SK-N-SH (cell line): ENCODE data around the gene CUX1. TPM values are rescaled to one million over a fixed set of nuclear protein-coding genes. Genes with fewer than 3 reads are reported as not detected.

ENCODE experiments used
- CTCF ChIA-PET: fragments of 300-600, 350-600 bp; formaldehyde crosslinking; extraction: SDS; loops from one replicate; lab custom pipeline; 2021; lab: Yijun Ruan, JAX
- POLR2A ChIA-PET: fragments of 350-600 bp; sonication (Branson Sonifier 250); formaldehyde crosslinking; extraction: SDS; loops from one replicate; lab custom pipeline; 2020; ENCODE audit warnings: antibody characterized with exemption, inconsistent platforms; lab: Yijun Ruan, JAX
- DNase-seq: peaks from one replicate; pipeline ENCODE4 v3.0.0; 2012
- H2AFZ ChIP-seq: fragments of 200-600 bp; sonication (generic); 2 replicates; pipeline ENCODE4 v1.8.1; 2016; ENCODE audit warnings: antibody characterized with exemption, mild to moderate bottlenecking, low read depth
- H3F3A ChIP-seq: fragments of 200-600 bp; sonication (generic); replicated peaks from 2 replicates; pipeline ENCODE3; 2016; ENCODE audit warnings: antibody characterized with exemption, mild to moderate bottlenecking; ENCODE audit not compliant: insufficient read depth
- H3K27ac ChIP-seq, 2 experiments: fragments of 200-500 bp in 1 of 2; fragments of 200-600 bp in 1 of 2; sonication (Bioruptor generic) in 1 of 2; sonication (generic), shearing (Covaris generic) in 1 of 2; 2 replicates each; pipeline versions ENCODE4 v1.5.1 to v1.6.1; 2014 to 2016; ENCODE audit warnings: low read depth in 2 of 2, inconsistent platforms in 1 of 2, low read length in 1 of 2, mild to moderate bottlenecking in 1 of 2, mixed read lengths in 1 of 2
- H3K27me3 ChIP-seq: fragments of 200-600 bp; sonication (generic), shearing (Covaris generic); 2 replicates; pipeline ENCODE4 v1.6.1; 2016; ENCODE audit warnings: mixed run types; ENCODE audit not compliant: insufficient read depth
- H3K36me3 ChIP-seq, 2 experiments: fragments of 200-500 bp in 1 of 2; fragments of 200-600 bp in 1 of 2; sonication (Bioruptor generic) in 1 of 2; sonication (generic) in 1 of 2; replicated peaks in 1 of 2; 2 replicates each; pipeline versions ENCODE3 to v1.5.1; 2014 to 2016; ENCODE audit warnings: low read length in 1 of 2, mild to moderate bottlenecking in 1 of 2; ENCODE audit not compliant: insufficient read depth in 2 of 2, control insufficient read depth in 1 of 2
- H3K4me1 ChIP-seq, 2 experiments: fragments of 200-500 bp in 1 of 2; fragments of 200-600 bp in 1 of 2; sonication (Bioruptor generic) in 1 of 2; sonication (generic), shearing (Covaris generic) in 1 of 2; 2 replicates each; pipeline versions ENCODE4 v1.5.1 to v1.6.1; 2014 to 2016; ENCODE audit warnings: low read depth in 1 of 2, low read length in 1 of 2, mixed run types in 1 of 2; ENCODE audit not compliant: insufficient read depth in 2 of 2, control insufficient read depth in 1 of 2
- H3K4me2 ChIP-seq: fragments of 200-600 bp; sonication (generic), shearing (Covaris generic); 2 replicates; pipeline ENCODE4 v1.6.1; 2017; ENCODE audit warnings: mixed run types
- H3K4me3 ChIP-seq, 2 experiments: fragments of 200-500 bp in 1 of 2; fragments of 200-600 bp in 1 of 2; sonication (Bioruptor generic) in 1 of 2; sonication (generic), shearing (Covaris generic) in 1 of 2; 2 replicates each; pipeline versions ENCODE4 v1.5.1 to v1.8.1; 2014 to 2016; ENCODE audit warnings: low read depth in 2 of 2, inconsistent platforms in 1 of 2, low read length in 1 of 2, mild to moderate bottlenecking in 1 of 2, mixed read lengths in 1 of 2, moderate library complexity in 1 of 2
- H3K79me2 ChIP-seq: fragments of 200-600 bp; sonication (generic); 2 replicates; pipeline ENCODE4 v1.8.1; 2017; ENCODE audit warnings: mild to moderate bottlenecking; ENCODE audit not compliant: insufficient read depth
- H3K9ac ChIP-seq: fragments of 200-600 bp; sonication (generic); 2 replicates; pipeline ENCODE4 v1.6.1; 2017; ENCODE audit warnings: mixed run types
- H3K9me2 ChIP-seq: fragments of 200-600 bp; sonication (generic); 2 replicates; pipeline ENCODE4 v1.6.1; 2017; ENCODE audit warnings: mixed run types
- H3K9me3 ChIP-seq: fragments of 200-600 bp; sonication (generic); 2 replicates; pipeline ENCODE4 v1.6.1; 2017; ENCODE audit warnings: mixed run types, mild to moderate bottlenecking, moderate library complexity
- H4K20me1 ChIP-seq: fragments of 200-600 bp; sonication (generic); 2 replicates; pipeline ENCODE4 v1.6.1; 2017; ENCODE audit warnings: mild to moderate bottlenecking, mixed run types; ENCODE audit not compliant: insufficient read depth
- CHD2 ChIP-seq: fragments of 150-350 bp; IDR thresholded peaks from 2 replicates; pipeline ENCODE4 v1.6.1; 2018; ENCODE audit warnings: low read length; ENCODE audit not compliant: partially characterized antibody
- EP300 ChIP-seq, 2 experiments: IDR thresholded peaks; 2 replicates each; pipeline versions ENCODE4 v1.4.0 to v1.6.1; 2012; ENCODE audit warnings: borderline replicate concordance in 1 of 2, low read depth in 1 of 2, low read length in 1 of 2
- EZH2phosphoT487 ChIP-seq: fragments of 200-600 bp; sonication (generic); IDR thresholded peaks from 2 replicates; pipeline ENCODE4 v1.6.1; 2017; ENCODE audit warnings: low read depth, mixed run types, mild to moderate bottlenecking, antibody characterized with exemption, moderate library complexity, borderline replicate concordance
- FOSL2 ChIP-seq: IDR thresholded peaks from 2 replicates; pipeline ENCODE4 v1.4.0; 2012; ENCODE audit warnings: low read depth, mild to moderate bottlenecking, moderate library complexity, borderline replicate concordance
- FOXJ3 ChIP-seq: sonication (generic); formaldehyde crosslinking; IDR thresholded peaks from 2 replicates; pipeline ENCODE4 v1.5.1; 2020; ENCODE audit warnings: mild to moderate bottlenecking, missing genetic modification reagents
- GABPA ChIP-seq: IDR thresholded peaks from 2 replicates; pipeline ENCODE4 v1.4.0; 2012; ENCODE audit warnings: low read depth, mild to moderate bottlenecking
- IRF3 ChIP-seq: fragments of 150-350 bp; IDR thresholded peaks from 2 replicates; pipeline ENCODE4 v1.6.1; 2016; ENCODE audit warnings: mild to moderate bottlenecking, low read depth, low read length
- MEF2A ChIP-seq: IDR thresholded peaks from 2 replicates; pipeline ENCODE4 v1.4.0; 2012; ENCODE audit warnings: low read depth, borderline replicate concordance
- MXI1 ChIP-seq: IDR thresholded peaks from 2 replicates; pipeline ENCODE4 v1.6.1; 2012; ENCODE audit warnings: mild to moderate bottlenecking, low read depth, low read length, improper control_type of control experiment
- POLR2AphosphoS5 ChIP-seq: IDR thresholded peaks from 2 replicates; pipeline ENCODE4 v1.6.1; 2012; ENCODE audit warnings: low read depth, low read length
- RAD21 ChIP-seq: IDR thresholded peaks from 2 replicates; pipeline ENCODE4 v1.6.1; 2012; ENCODE audit warnings: mild to moderate bottlenecking, low read length
- RXRA ChIP-seq: IDR thresholded peaks from 2 replicates; pipeline ENCODE4 v1.4.0; 2012; ENCODE audit warnings: low read depth, mild to moderate bottlenecking, borderline replicate concordance
- SMC3 ChIP-seq: IDR thresholded peaks from 2 replicates; pipeline ENCODE4 v1.6.1; 2012; ENCODE audit warnings: low read depth, low read length, improper control_type of control experiment
- TAF1 ChIP-seq: IDR thresholded peaks from 2 replicates; pipeline ENCODE4 v1.6.1; 2012; ENCODE audit warnings: low read depth, mild to moderate bottlenecking, low read length, moderate library complexity, borderline replicate concordance
- YY1 ChIP-seq: IDR thresholded peaks from 2 replicates; pipeline ENCODE4 v1.4.0; 2012; ENCODE audit warnings: low read depth, mild to moderate bottlenecking
- WGBS: methylation state at CpG from one replicate; pipeline ENCODE4 v1.1.6; 2017; ENCODE audit warnings: low lambda C conversion rate; 5-methylcytosine and 5-hydroxymethylcytosine counted together
- polyA plus RNA-seq, 3 experiments: library from polyadenylated mRNA; depleted of rRNA; stranded (reverse); fragments of >200 nt; gene quantifications; 2 replicates each; pipeline ENCODE4 v1.2.3, GENCODE V29; 2012
- TF ChIP-seq, protein P1 (sequence below): IDR thresholded peaks from 2 replicates; pipeline ENCODE4; 2012
- TF ChIP-seq, protein P2 (sequence below): IDR thresholded peaks from 2 replicates; pipeline ENCODE4 v1.4.0; 2012; ENCODE audit warnings: low read depth, borderline replicate concordance

The CUX1 gene
- polyA plus RNA-seq, 1 of the 3 experiments (the other 2 are of a cell fraction), result 68.6 TPM

DNA sequence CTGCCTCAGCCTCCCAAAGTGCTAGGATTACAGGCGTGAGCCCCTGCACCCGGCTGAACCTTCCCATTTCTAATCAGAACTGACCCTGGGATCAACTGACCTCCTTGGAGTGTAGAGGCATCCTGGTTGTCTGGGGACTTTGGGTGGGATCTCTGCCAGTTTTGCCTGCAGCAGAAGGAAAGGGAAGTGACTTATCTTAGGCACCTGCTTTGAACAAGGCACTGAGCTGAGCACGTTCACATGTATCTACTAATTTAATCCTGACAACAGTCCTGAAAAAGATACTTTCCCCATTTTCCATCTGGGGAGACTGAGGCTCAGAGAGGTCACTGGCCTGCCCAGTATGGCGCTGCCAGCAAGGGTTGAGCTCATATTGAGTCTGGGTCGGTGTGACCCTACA, 153.4 kb downstream of the CUX1 start (continued):
- no peak for TF ChIP-seq IRF3
- TF ChIP-seq EZH2phosphoT487, result no peak
- TF ChIP-seq RXRA, result no peak
- TF ChIP-seq, all 33 proteins: peak for 0

DNA sequence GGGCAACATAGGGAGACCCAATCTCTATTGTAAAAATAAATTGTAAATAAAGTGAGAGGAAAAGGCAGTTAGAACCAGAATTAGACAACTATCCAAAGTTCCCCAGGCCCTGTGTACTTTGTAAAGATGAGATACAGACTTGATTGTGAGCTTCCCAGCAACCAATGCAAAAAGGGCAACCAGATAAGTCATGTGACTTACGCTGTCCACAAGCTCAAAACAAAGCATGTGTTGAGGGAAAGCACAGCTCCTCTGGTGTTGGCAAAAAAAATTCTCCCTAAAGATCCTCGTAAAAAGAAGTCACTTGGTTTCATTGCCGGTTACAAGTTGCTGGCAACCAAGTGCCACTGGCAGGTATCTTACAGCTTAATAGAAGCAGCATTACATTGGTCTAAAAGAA, 154.0 kb downstream of the CUX1 start:
- Histone ChIP-seq H3K4me2 (no peak overlapping the region), H4K20me1 (peaks cover 6% of the 10 kb centered on the region), H3K27ac (no peak overlapping the region), H3K4me3 (no peak overlapping the region), H3K9ac (no peak overlapping the region), H3K27me3 (no peaks in the 10 kb centered on the region), H3K36me3 (no peaks in the 10 kb centered on the region), H3K4me1 (peaks cover 0 to 30% of the 10 kb centered on the region in 2 experiments; a peak in 2 of 4 replicates), H3K79me2 (peaks cover 41% of the 10 kb centered on the region), H3K9me3 (no peaks in the 10 kb centered on the region), H3K9me2 (no peaks in the 10 kb centered on the region), H2AFZ (no peak overlapping the region), H3F3A (no peaks in the 10 kb centered on the region)
- TF ChIP-seq CHD2, result no peak
- ChIA-PET CTCF (interaction anchor here (0.8 to 2.0 kb wide), 3 partner anchors 14 to 128 kb away, joined by 3 to 7 read pairs (median 3); no protein-coding TSS in a partner anchor), POLR2A (no interaction called here)
- WGBS, result 99% methylated on average over 3 of the region's 3 CpGs
- no peak for DNase-seq

GRCh38 chr7:101972627-101973026, 155.2 kb downstream of the CUX1 start:
- no peak overlapping the region; a peak in 1 of 4 replicates for H3K27ac ChIP-seq
- TF ChIP-seq MXI1 (no peak), YY1 (no peak), RXRA (no peak), EP300 (IDR thresholded peaks at IDR 0.05; ENCODE audit: borderline replicate concordance in 1 of 2, low read depth in 1 of 2, low read length in 1 of 2) (no peak), POLR2AphosphoS5 (no peak), RAD21 (no peak), EZH2phosphoT487 (no peak), GABPA (no peak), TAF1 (no peak), FOXJ3 (CRISPR knock-in tag) (no peak), MEF2A (no peak), FOSL2 (no peak), SMC3 (no peak)
- TF ChIP-seq, protein P1, sequence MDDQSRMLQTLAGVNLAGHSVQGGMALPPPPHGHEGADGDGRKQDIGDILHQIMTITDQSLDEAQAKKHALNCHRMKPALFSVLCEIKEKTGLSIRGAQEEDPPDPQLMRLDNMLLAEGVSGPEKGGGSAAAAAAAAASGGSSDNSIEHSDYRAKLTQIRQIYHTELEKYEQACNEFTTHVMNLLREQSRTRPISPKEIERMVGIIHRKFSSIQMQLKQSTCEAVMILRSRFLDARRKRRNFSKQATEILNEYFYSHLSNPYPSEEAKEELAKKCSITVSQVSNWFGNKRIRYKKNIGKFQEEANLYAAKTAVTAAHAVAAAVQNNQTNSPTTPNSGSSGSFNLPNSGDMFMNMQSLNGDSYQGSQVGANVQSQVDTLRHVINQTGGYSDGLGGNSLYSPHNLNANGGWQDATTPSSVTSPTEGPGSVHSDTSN, result no peak
- TF ChIP-seq, protein P2, sequence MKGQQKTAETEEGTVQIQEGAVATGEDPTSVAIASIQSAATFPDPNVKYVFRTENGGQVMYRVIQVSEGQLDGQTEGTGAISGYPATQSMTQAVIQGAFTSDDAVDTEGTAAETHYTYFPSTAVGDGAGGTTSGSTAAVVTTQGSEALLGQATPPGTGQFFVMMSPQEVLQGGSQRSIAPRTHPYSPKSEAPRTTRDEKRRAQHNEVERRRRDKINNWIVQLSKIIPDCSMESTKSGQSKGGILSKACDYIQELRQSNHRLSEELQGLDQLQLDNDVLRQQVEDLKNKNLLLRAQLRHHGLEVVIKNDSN, result no peak
- H3F3A ChIP-seq, result no peaks in the 10 kb centered on the region
- H3K9me3 ChIP-seq, result no peaks in the 10 kb centered on the region
- no peak overlapping the region for H3K4me2 ChIP-seq
- H2AFZ ChIP-seq, result no peak overlapping the region
- peaks cover 31% of the 10 kb centered on the region for H3K79me2 ChIP-seq
- no peaks in the 10 kb centered on the region for H3K9me2 ChIP-seq
- no peaks in the 10 kb centered on the region for H3K27me3 ChIP-seq
- WGBS, result 98% methylated on average over 14 of the region's 14 CpGs
- no peak overlapping the region for H3K9ac ChIP-seq
- no peaks in the 10 kb centered on the region for H3K36me3 ChIP-seq
- H3K4me3 ChIP-seq, result no peak overlapping the region
- ChIA-PET CTCF (interaction anchor here (1.3 kb wide), 1 partner anchor 115 kb away, joined by 3 read pairs; no protein-coding TSS in a partner anchor), POLR2A (interaction anchor here (0.6 kb wide), 1 partner anchor 12 kb away, joined by 3 read pairs; no protein-coding TSS in a partner anchor)
- DNase-seq, result no peak
- H3K4me1 ChIP-seq, result peaks cover 0 to 30% of the 10 kb centered on the region in 2 experiments; a peak in 2 of 4 replicates
- H4K20me1 ChIP-seq, result peaks cover 4% of the 10 kb centered on the region; the same call in 1 of the 2 replicates
